AG09319 (cell line): ENCODE data around the gene CMIP.
"Not testable (repeated sequence)": the region's sequence is repeated elsewhere in the genome, so short reads cannot be mapped to it uniquely, and the experiment has no call there.

ENCODE experiments used
- DNase-seq: peaks from one replicate; pipeline ENCODE4 v3.0.0-alpha.2; 2010; ENCODE audit warnings: low read depth; ENCODE audit errors: extremely low read depth
- TF ChIP-seq, protein P1 (sequence below): IDR thresholded peaks from 2 replicates; pipeline ENCODE4 v1.5.1; 2011; ENCODE audit warnings: low read depth, mild to moderate bottlenecking, inconsistent platforms, low read length, moderate library complexity

Gene CMIP

GRCh38 chr16:81680444-81681275 is 236.1 kb downstream of the CMIP start:
- TF ChIP-seq, protein P1, sequence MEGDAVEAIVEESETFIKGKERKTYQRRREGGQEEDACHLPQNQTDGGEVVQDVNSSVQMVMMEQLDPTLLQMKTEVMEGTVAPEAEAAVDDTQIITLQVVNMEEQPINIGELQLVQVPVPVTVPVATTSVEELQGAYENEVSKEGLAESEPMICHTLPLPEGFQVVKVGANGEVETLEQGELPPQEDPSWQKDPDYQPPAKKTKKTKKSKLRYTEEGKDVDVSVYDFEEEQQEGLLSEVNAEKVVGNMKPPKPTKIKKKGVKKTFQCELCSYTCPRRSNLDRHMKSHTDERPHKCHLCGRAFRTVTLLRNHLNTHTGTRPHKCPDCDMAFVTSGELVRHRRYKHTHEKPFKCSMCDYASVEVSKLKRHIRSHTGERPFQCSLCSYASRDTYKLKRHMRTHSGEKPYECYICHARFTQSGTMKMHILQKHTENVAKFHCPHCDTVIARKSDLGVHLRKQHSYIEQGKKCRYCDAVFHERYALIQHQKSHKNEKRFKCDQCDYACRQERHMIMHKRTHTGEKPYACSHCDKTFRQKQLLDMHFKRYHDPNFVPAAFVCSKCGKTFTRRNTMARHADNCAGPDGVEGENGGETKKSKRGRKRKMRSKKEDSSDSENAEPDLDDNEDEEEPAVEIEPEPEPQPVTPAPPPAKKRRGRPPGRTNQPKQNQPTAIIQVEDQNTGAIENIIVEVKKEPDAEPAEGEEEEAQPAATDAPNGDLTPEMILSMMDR: no peak
- DNase-seq: no peak

GRCh38 chr16:81681311-81681710 is 236.7 kb downstream of the CMIP start:
- no peak for DNase-seq

GRCh38 chr16:81684242-81684837 is 239.7 kb downstream of the CMIP start:
- TF ChIP-seq, protein P1: no peak
- no peak for DNase-seq

More at GRCh38 chr16:81681311-81681710, 236.7 kb downstream of the CMIP start:
- TF ChIP-seq, protein P1: no peak

- DNase-seq: no peak
- TF ChIP-seq, protein P1: no peak
Observed at GRCh38 chr16:81684901-81685300, 240.3 kb downstream of the CMIP start.

DNA sequence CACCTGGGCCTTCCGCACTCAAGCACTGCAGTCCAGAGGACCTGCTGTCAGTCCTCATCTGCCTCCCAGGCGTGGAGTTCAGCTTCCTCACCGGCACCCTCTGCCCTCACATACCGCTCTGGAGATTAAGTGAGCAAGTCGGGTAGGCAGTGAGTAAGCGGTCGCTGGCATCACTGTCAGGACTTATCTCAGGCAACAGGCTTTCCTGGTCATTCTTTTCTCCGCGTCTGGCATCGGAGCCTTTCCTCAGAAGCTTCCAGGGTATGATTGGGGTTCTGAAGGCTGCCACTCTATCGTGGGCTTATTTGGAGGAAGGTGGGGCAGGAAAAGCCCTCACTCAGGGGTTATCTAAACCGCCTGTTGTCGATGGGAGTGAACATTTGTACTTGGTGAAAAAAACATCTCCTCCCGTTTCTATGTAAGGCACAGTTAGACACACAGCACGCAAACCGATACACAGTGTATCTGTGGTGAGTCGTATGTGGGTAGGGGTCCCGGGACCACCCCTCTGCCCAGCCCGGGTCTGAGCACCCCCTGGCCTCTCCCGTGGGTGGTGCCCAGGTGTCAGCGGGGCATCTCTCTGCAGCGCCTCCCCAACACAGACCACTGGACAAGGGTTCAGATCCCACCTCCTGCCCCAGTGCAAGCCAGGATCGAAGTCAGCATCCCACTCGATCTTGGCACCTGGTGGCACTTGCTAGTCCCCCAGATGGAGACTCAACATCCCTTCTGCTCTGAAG is 242.0 kb downstream of the CMIP start:
- no peak for DNase-seq
- TF ChIP-seq, protein P1: no peak

GRCh38 chr16:81687131-81687456 is 242.5 kb downstream of the CMIP start:
- TF ChIP-seq, protein P1: no peak
- DNase-seq: no peak

DNA sequence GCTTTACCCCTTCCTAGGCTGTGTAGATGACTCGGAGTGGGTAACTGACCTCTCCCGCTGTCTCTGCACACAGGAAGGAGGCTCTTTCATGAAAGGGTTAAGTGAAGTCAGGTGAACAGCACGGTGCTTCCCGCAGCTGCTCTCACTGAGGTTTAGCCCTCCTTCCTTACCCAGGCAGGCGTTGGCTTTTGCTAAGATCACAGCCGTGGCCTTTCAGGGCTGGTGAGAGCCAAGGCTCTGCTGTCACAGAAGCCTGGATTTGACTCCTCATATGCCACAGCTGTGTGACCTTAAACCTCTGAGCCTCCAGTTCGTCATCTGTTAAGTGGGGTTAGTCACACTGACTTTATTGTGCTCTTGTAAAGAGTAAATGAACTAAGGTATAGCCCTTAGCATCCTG is 243.6 kb downstream of the CMIP start:
- TF ChIP-seq, protein P1: no peak
- no peak for DNase-seq

DNA sequence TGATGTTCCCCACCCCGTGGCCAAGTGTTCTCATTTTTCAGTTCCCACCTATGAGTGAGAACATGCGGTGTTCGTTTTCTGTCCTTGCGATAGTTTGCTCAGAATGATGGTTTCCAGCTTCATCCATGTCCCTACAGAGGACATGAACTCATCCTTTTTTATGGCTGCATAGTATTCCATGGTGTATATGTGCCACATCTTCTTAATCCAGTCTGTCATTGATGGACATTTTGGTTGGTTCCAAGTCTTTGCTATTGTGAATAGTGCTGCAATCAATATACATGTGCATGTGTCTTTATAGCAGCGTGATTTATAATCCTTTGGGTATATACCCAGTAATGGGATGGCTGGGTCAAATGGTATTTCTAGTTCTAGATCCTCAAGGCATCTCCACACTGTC is 244.2 kb downstream of the CMIP start:
- not testable (repeated sequence) for DNase-seq
